HG02840 (cell line): ENCODE measurements around the gene THRSP.
"Not testable (repeated sequence)": the region's sequence is repeated elsewhere in the genome, so short reads cannot be mapped to it uniquely, and the experiment has no call there.

Experiments used
- ATAC-seq: cut with Tn5 transposase; IDR thresholded peaks from one replicate; pipeline ENCODE4 v1.9.1; 2021; ENCODE audit warnings: mild to moderate bottlenecking, moderate library complexity, moderate number of reproducible peaks; ENCODE audit not compliant: unreplicated experiment, low FRiP score

The THRSP gene

GRCh38 chr11:78085972-78086371, 22.3 kb downstream of the THRSP start:
- ATAC-seq = no peak

- ATAC-seq = not testable (repeated sequence)
Measured at GRCh38 chr11:78086521-78087074, 22.9 kb downstream of the THRSP start.

GRCh38 chr11:78094250-78094649, 30.6 kb downstream of the THRSP start:
- ATAC-seq = no peak

- no peak for ATAC-seq
Measured at GRCh38 chr11:78097666-78098385, 34.2 kb downstream of the THRSP start.

GRCh38 chr11:78099666-78100065, 36.0 kb downstream of the THRSP start:
- ATAC-seq = no peak

- no peak for ATAC-seq
Measured at GRCh38 chr11:78100261-78100660, 36.6 kb downstream of the THRSP start.

GRCh38 chr11:78100676-78101472, 37.2 kb downstream of the THRSP start:
- no peak for ATAC-seq

GRCh38 chr11:78109081-78110015, 45.7 kb downstream of the THRSP start:
- ATAC-seq = no peak

- no peak for ATAC-seq
Measured at GRCh38 chr11:78110351-78110750, 46.7 kb downstream of the THRSP start.

GRCh38 chr11:78110830-78111229, 47.2 kb downstream of the THRSP start:
- no peak for ATAC-seq

GRCh38 chr11:78111298-78111697, 47.6 kb downstream of the THRSP start:
- no peak for ATAC-seq

- no peak for ATAC-seq
Measured at GRCh38 chr11:78112582-78113275, 49.1 kb downstream of the THRSP start.
